ENCODE data around the gene CHCHD4.

DNA sequence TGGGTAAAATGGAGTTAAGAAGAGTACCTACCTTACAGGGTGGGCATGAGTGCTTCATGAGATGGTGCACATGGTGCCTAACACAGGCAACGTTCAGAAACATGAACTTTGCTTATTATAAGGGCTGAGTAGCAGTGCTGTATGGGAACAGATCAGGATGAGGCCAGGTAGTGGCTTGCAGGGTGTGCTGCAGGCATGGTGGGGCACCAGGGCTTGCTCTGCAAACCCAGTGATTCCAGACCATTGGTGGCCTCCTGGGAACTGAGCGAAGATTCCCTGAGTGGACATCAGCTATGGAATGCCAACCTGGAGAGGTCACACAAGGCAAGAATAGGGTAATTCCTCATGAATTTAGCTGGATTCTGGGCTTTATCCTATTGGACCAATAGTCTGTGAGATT is 16.0 kb upstream of the CHCHD4 start:
- no peak for TF ChIP-seq POLR2A (IDR thresholded peaks at IDR 0.05; ENCODE audit: low read length)
- TF ChIP-seq GATA1 (IDR thresholded peaks at IDR 0.05; ENCODE audit: low read depth, low read length): no peak
